DOHH2 (cell line): ENCODE results near the gene CRYBG1.

Experiments
- EZH2phosphoT487 ChIP-seq: fragments of 200-600 bp; sonication (generic); IDR thresholded peaks from 2 replicates; pipeline ENCODE4 v1.6.1; 2017; ENCODE audit warnings: borderline replicate concordance, mild to moderate bottlenecking, antibody characterized with exemption, low read length, moderate library complexity, mixed read lengths
- TF ChIP-seq, protein P1 (sequence below): fragments of 200-600 bp; sonication (generic); IDR thresholded peaks from one replicate; pipeline ENCODE4 v1.5.1; 2014; ENCODE audit warnings: antibody characterized with exemption, mild to moderate bottlenecking, low read depth, low read length; ENCODE audit not compliant: poor library complexity, severe bottlenecking

DNA sequence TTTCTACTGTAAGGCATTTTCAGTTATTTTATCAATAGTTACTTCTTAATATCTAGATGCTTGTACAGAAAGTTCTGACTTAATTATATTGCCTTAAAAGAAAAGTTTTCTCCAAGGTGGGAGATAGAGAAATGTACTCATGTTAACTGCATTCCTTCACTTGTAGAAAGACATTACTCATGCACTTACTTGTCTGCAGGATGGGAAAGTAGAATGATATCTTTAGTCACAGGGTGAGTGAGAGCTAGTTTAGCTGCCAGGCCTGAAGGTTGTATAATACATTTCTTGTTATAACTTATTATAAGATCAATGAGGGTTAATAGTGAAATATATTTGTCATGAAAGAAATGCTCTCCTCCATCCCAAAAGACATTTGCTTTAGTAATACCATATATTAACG, 92.1 kb downstream of the CRYBG1 start:
- TF ChIP-seq, protein P1, sequence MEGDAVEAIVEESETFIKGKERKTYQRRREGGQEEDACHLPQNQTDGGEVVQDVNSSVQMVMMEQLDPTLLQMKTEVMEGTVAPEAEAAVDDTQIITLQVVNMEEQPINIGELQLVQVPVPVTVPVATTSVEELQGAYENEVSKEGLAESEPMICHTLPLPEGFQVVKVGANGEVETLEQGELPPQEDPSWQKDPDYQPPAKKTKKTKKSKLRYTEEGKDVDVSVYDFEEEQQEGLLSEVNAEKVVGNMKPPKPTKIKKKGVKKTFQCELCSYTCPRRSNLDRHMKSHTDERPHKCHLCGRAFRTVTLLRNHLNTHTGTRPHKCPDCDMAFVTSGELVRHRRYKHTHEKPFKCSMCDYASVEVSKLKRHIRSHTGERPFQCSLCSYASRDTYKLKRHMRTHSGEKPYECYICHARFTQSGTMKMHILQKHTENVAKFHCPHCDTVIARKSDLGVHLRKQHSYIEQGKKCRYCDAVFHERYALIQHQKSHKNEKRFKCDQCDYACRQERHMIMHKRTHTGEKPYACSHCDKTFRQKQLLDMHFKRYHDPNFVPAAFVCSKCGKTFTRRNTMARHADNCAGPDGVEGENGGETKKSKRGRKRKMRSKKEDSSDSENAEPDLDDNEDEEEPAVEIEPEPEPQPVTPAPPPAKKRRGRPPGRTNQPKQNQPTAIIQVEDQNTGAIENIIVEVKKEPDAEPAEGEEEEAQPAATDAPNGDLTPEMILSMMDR, result no peak
- no peak for TF ChIP-seq EZH2phosphoT487
